DOHH2 (cell line): Measurements from ENCODE around the gene FAM20C.

Experiments used
- EZH2phosphoT487 ChIP-seq: fragments of 200-600 bp; sonication (generic); IDR thresholded peaks from 2 replicates; pipeline ENCODE4 v1.6.1; 2017; ENCODE audit warnings: borderline replicate concordance, mild to moderate bottlenecking, antibody characterized with exemption, low read length, moderate library complexity, mixed read lengths
- TF ChIP-seq, protein P1 (sequence below): fragments of 200-600 bp; sonication (generic); IDR thresholded peaks from one replicate; pipeline ENCODE4 v1.5.1; 2014; ENCODE audit warnings: antibody characterized with exemption, mild to moderate bottlenecking, low read depth, low read length; ENCODE audit not compliant: poor library complexity, severe bottlenecking

DNA sequence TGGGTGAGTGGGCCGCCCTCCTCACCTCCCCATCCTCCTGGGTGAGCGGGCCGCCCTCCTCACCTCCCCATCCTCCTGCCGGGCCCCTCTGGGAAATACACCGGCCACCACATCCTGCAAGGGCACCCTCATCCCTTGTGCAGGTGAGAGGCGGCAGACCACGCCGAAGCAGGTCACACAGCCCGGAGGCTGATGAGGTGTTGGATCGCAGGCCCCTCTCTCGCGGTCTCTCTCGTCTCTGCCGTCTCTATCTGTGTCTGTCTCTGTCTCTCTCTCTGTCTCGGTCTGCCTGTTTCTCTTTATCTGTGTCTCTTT, 66.8 kb downstream of the FAM20C start:
- TF ChIP-seq, protein P1, sequence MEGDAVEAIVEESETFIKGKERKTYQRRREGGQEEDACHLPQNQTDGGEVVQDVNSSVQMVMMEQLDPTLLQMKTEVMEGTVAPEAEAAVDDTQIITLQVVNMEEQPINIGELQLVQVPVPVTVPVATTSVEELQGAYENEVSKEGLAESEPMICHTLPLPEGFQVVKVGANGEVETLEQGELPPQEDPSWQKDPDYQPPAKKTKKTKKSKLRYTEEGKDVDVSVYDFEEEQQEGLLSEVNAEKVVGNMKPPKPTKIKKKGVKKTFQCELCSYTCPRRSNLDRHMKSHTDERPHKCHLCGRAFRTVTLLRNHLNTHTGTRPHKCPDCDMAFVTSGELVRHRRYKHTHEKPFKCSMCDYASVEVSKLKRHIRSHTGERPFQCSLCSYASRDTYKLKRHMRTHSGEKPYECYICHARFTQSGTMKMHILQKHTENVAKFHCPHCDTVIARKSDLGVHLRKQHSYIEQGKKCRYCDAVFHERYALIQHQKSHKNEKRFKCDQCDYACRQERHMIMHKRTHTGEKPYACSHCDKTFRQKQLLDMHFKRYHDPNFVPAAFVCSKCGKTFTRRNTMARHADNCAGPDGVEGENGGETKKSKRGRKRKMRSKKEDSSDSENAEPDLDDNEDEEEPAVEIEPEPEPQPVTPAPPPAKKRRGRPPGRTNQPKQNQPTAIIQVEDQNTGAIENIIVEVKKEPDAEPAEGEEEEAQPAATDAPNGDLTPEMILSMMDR: no peak
- TF ChIP-seq EZH2phosphoT487: no peak
